Activated CD4-positive, alpha-beta memory T cell treated with anti-CD3 and anti-CD28 coated beads, Interleukin-2, amount 10 ng/mL, durations not matched to agents 7 days and 5 days (primary cell): Measurements from ENCODE around the gene SLC24A4. TPM values are rescaled to one million over a fixed set of nuclear protein-coding genes. Genes with fewer than 3 reads are reported as not detected.

ENCODE experiments used
- CTCF ChIA-PET: fragments of 350-600 bp; sonication (Branson Sonifier 250); formaldehyde crosslinking; loops from one replicate; lab custom pipeline; 2021; ENCODE audit warnings: antibody characterized with exemption, inconsistent platforms; lab: Charles Lee
- POLR2A ChIA-PET: fragments of 350-600 bp; sonication (Branson Sonifier 250); formaldehyde crosslinking; loops from one replicate; lab custom pipeline; 2021; ENCODE audit warnings: antibody characterized with exemption; lab: Charles Lee
- DNase-seq: peaks from one replicate; pipeline ENCODE4 v3.0.0-alpha.2; 2020
- H3K27ac Mint-ChIP-seq: one replicate; pipeline ENCODE4 v1.8.0; 2021; ENCODE audit warnings: mild to moderate bottlenecking, mixed read lengths
- H3K27me3 Mint-ChIP-seq: one replicate; pipeline ENCODE4 v1.8.0; 2021; ENCODE audit warnings: mixed read lengths
- H3K36me3 Mint-ChIP-seq: one replicate; pipeline ENCODE4 v1.8.0; 2021; ENCODE audit warnings: low read depth, mixed read lengths
- H3K4me1 Mint-ChIP-seq: one replicate; pipeline ENCODE4 v1.8.0; 2021; ENCODE audit warnings: mixed read lengths
- H3K4me3 Mint-ChIP-seq: one replicate; pipeline ENCODE4 v1.8.0; 2021; ENCODE audit warnings: mild to moderate bottlenecking, mixed read lengths
- H3K9me3 Mint-ChIP-seq: one replicate; pipeline ENCODE4 v1.8.0; 2021; ENCODE audit warnings: mixed read lengths
- total RNA-seq, 2 experiments: library from RNA; stranded (reverse); gene quantifications; one replicate each; pipeline ENCODE4 v1.2.3, GENCODE V29; 2021

The SLC24A4 gene
- total RNA-seq, 2 experiments from 2014 or later = not detected

GRCh38 chr14:92384461-92385133 lies 61.6 kb downstream of the SLC24A4 start:
- no peak overlapping the region for H3K4me3 Mint-ChIP-seq
- no peak overlapping the region for H3K27ac Mint-ChIP-seq
- ChIA-PET POLR2A (no interaction called here), CTCF (no interaction called here)
- no peaks in the 10 kb centered on the region for H3K36me3 Mint-ChIP-seq
- no peaks in the 10 kb centered on the region for H3K9me3 Mint-ChIP-seq
- no peaks in the 10 kb centered on the region for H3K4me1 Mint-ChIP-seq
- no peaks in the 10 kb centered on the region for H3K27me3 Mint-ChIP-seq
- no peak for DNase-seq

GRCh38 chr14:92385561-92385960 lies 62.6 kb downstream of the SLC24A4 start:
- POLR2A ChIA-PET = no interaction called here
- H3K27me3 Mint-ChIP-seq = no peaks in the 10 kb centered on the region

GRCh38 chr14:92386165-92386564 lies 63.2 kb downstream of the SLC24A4 start:
- Mint-ChIP-seq H3K9me3 (no peaks in the 10 kb centered on the region), H3K27me3 (no peaks in the 10 kb centered on the region), H3K36me3 (no peaks in the 10 kb centered on the region), H3K4me3 (no peak overlapping the region), H3K4me1 (no peaks in the 10 kb centered on the region), H3K27ac (no peak overlapping the region)
- ChIA-PET POLR2A (no interaction called here), CTCF (no interaction called here)
- no peak for DNase-seq

More at GRCh38 chr14:92385561-92385960, 62.6 kb downstream of the SLC24A4 start:
- no peaks in the 10 kb centered on the region for H3K9me3 Mint-ChIP-seq
- no peak overlapping the region for H3K4me3 Mint-ChIP-seq
- H3K27ac Mint-ChIP-seq = no peak overlapping the region
- CTCF ChIA-PET = no interaction called here
- no peak for DNase-seq
- H3K4me1 Mint-ChIP-seq = no peaks in the 10 kb centered on the region
- H3K36me3 Mint-ChIP-seq = no peaks in the 10 kb centered on the region

- Mint-ChIP-seq H3K27me3 (no peaks in the 10 kb centered on the region), H3K9me3 (no peaks in the 10 kb centered on the region), H3K4me3 (no peak overlapping the region), H3K4me1 (no peaks in the 10 kb centered on the region), H3K27ac (no peak overlapping the region), H3K36me3 (no peaks in the 10 kb centered on the region)
- ChIA-PET CTCF (no interaction called here), POLR2A (no interaction called here)
- DNase-seq = no peak
Observed at GRCh38 chr14:92386637-92387036, 63.7 kb downstream of the SLC24A4 start.

GRCh38 chr14:92387578-92387977 lies 64.6 kb downstream of the SLC24A4 start:
- Mint-ChIP-seq H3K27me3 (no peaks in the 10 kb centered on the region), H3K9me3 (no peaks in the 10 kb centered on the region), H3K4me1 (no peaks in the 10 kb centered on the region), H3K36me3 (no peaks in the 10 kb centered on the region), H3K27ac (no peak overlapping the region), H3K4me3 (no peak overlapping the region)
- DNase-seq = no peak
- CTCF ChIA-PET = no interaction called here
- POLR2A ChIA-PET = no interaction called here

GRCh38 chr14:92389598-92390158 lies 66.7 kb downstream of the SLC24A4 start:
- peaks cover 2% of the 10 kb centered on the region for H3K27me3 Mint-ChIP-seq
- H3K27ac Mint-ChIP-seq = no peak overlapping the region
- ChIA-PET POLR2A (no interaction called here), CTCF (no interaction called here)
- H3K4me1 Mint-ChIP-seq = no peaks in the 10 kb centered on the region
- H3K4me3 Mint-ChIP-seq = no peak overlapping the region
- no peak for DNase-seq
- H3K36me3 Mint-ChIP-seq = no peaks in the 10 kb centered on the region
- H3K9me3 Mint-ChIP-seq = no peaks in the 10 kb centered on the region

- Mint-ChIP-seq H3K27ac (no peak overlapping the region), H3K4me1 (no peaks in the 10 kb centered on the region), H3K36me3 (no peaks in the 10 kb centered on the region), H3K9me3 (no peaks in the 10 kb centered on the region), H3K4me3 (no peak overlapping the region), H3K27me3 (peaks cover 5% of the 10 kb centered on the region)
- DNase-seq = no peak
- CTCF ChIA-PET = no interaction called here
- POLR2A ChIA-PET = no interaction called here
Observed at GRCh38 chr14:92391726-92392125, 68.8 kb downstream of the SLC24A4 start.

- POLR2A ChIA-PET = no interaction called here
- Mint-ChIP-seq H3K4me3 (no peak overlapping the region), H3K27ac (no peak overlapping the region), H3K4me1 (no peaks in the 10 kb centered on the region), H3K9me3 (no peaks in the 10 kb centered on the region), H3K36me3 (no peaks in the 10 kb centered on the region), H3K27me3 (peaks cover 6% of the 10 kb centered on the region)
- DNase-seq = no peak
- CTCF ChIA-PET = no interaction called here
Observed at GRCh38 chr14:92392711-92393110, 69.7 kb downstream of the SLC24A4 start.

- no peak overlapping the region for H3K27ac Mint-ChIP-seq
- H3K27me3 Mint-ChIP-seq = peaks cover 25% of the 10 kb centered on the region
- no peaks in the 10 kb centered on the region for H3K9me3 Mint-ChIP-seq
- ChIA-PET CTCF (no interaction called here), POLR2A (no interaction called here)
- no peaks in the 10 kb centered on the region for H3K4me1 Mint-ChIP-seq
- no peaks in the 10 kb centered on the region for H3K36me3 Mint-ChIP-seq
- no peak for DNase-seq
- H3K4me3 Mint-ChIP-seq = no peak overlapping the region
Observed at GRCh38 chr14:92397150-92397952, 74.4 kb downstream of the SLC24A4 start.

- peaks cover 26% of the 10 kb centered on the region for H3K27me3 Mint-ChIP-seq
- POLR2A ChIA-PET = no interaction called here
- no peak overlapping the region for H3K27ac Mint-ChIP-seq
- no peaks in the 10 kb centered on the region for H3K36me3 Mint-ChIP-seq
- H3K4me3 Mint-ChIP-seq = no peak overlapping the region
- H3K9me3 Mint-ChIP-seq = no peaks in the 10 kb centered on the region
- DNase-seq = no peak
- H3K4me1 Mint-ChIP-seq = no peaks in the 10 kb centered on the region
- CTCF ChIA-PET = no interaction called here
Observed at GRCh38 chr14:92397953-92398564, 75.1 kb downstream of the SLC24A4 start.

- DNase-seq = no peak
- H3K36me3 Mint-ChIP-seq = no peaks in the 10 kb centered on the region
- H3K4me1 Mint-ChIP-seq = no peaks in the 10 kb centered on the region
- no peaks in the 10 kb centered on the region for H3K9me3 Mint-ChIP-seq
- H3K27ac Mint-ChIP-seq = no peak overlapping the region
- ChIA-PET CTCF (no interaction called here), POLR2A (no interaction called here)
- no peak overlapping the region for H3K4me3 Mint-ChIP-seq
- H3K27me3 Mint-ChIP-seq = peaks cover 26% of the 10 kb centered on the region
Observed at GRCh38 chr14:92398888-92399636, 76.1 kb downstream of the SLC24A4 start.

GRCh38 chr14:92400579-92401444 lies 77.8 kb downstream of the SLC24A4 start:
- ChIA-PET POLR2A (no interaction called here), CTCF (interaction anchor here (0.9 kb wide), 1 partner anchor 115 kb away, joined by 3 read pairs; no protein-coding TSS in a partner anchor)

More at GRCh38 chr14:92400579-92401444, 77.8 kb downstream of the SLC24A4 start:
- Mint-ChIP-seq H3K9me3 (peaks cover 2% of the 10 kb centered on the region), H3K4me3 (no peak overlapping the region), H3K27ac (no peak overlapping the region), H3K4me1 (no peaks in the 10 kb centered on the region), H3K36me3 (no peaks in the 10 kb centered on the region), H3K27me3 (peaks cover 26% of the 10 kb centered on the region)
- no peak for DNase-seq
